ENCODE measurements around the gene ASTN2. TPM values are rescaled to one million over a fixed set of nuclear protein-coding genes. Genes with fewer than 3 reads are reported as not detected.

ASTN2 gene
- total and polyA plus RNA-seq, 9 of the 15 experiments (the other 6 are each of a cell fraction or from before 2014, with no cell fraction given) = 0.56 to 3.5 (median 1.9) TPM

DNA sequence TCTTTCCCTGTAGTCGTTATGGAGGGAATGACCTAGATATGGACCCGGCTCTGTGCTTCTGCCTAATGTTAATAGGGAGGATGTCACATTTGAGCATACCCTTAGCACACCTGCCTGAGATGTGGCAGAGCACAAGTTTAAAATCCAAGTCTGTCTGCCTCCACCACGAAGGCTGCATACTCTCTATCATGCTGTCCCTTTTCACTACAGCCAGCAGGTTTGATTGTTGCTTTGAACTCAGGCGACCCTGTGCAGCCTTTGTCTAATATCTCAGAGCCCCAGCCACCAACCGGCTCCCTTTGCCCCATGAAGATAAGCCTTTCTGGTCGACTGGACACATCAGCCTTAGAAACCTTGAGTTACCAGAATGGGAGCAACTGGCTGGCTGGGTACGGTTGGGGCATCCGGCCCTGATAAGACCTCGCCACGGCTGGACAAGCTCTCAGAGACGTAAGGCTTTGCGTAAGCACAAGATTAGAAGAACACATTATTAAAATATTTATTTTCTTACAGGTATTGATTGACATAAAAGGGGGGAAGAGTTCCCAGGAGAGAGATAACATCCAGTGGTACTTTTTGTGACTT, 949.8 kb downstream of the ASTN2 start (continued):
- no peak for TF ChIP-seq ZNF507 (tag; conservative IDR thresholded peaks at IDR 0.05)
- peak; percentile 90; the same call in 1 of the 2 replicates for TF ChIP-seq MBD2 (IDR thresholded peaks at IDR 0.05; ENCODE audit: borderline replicate concordance, low read depth)
- peak; percentile 82 for TF ChIP-seq FOSL1 (tag; conservative IDR thresholded peaks at IDR 0.05)
- TF ChIP-seq XRCC4 (IDR thresholded peaks at IDR 0.05; ENCODE audit: extremely low read depth, insufficient read depth, insufficient read length) = no peak
- TF ChIP-seq ZNF592 (IDR thresholded peaks at IDR 0.05) = peak; percentile 94
- TF ChIP-seq, protein P1, sequence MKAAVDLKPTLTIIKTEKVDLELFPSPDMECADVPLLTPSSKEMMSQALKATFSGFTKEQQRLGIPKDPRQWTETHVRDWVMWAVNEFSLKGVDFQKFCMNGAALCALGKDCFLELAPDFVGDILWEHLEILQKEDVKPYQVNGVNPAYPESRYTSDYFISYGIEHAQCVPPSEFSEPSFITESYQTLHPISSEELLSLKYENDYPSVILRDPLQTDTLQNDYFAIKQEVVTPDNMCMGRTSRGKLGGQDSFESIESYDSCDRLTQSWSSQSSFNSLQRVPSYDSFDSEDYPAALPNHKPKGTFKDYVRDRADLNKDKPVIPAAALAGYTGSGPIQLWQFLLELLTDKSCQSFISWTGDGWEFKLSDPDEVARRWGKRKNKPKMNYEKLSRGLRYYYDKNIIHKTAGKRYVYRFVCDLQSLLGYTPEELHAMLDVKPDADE (conservative IDR thresholded peaks at IDR 0.05; ENCODE audit: control insufficient read depth, low read depth, low read length) = peak; percentile 95
- peak; percentile 93 for TF ChIP-seq ZNF584 (CRISPR knock-in tag; IDR thresholded peaks at IDR 0.05; ENCODE audit: low read depth)
- peak; percentile 63; the same call in 1 of the 2 replicates for TF ChIP-seq ESRRA (IDR thresholded peaks at IDR 0.05; ENCODE audit: borderline replicate concordance, low read depth)
- TF ChIP-seq BCOR (IDR thresholded peaks at IDR 0.05) = peak; percentile 79
- TF ChIP-seq NCOA6 (IDR thresholded peaks at IDR 0.05) = peak; percentile 64; the same call in 1 of the 2 replicates
- TF ChIP-seq MYC (IDR thresholded peaks at IDR 0.05; ENCODE audit: low read depth, low read length) = peak; percentile 83
- no peak for TF ChIP-seq MYC (CRISPR knock-in tag; IDR thresholded peaks at IDR 0.05; ENCODE audit: borderline replicate concordance, low read depth)
- no peak for TF ChIP-seq POLR3A (IDR thresholded peaks at IDR 0.05; ENCODE audit: borderline replicate concordance, extremely low read depth, insufficient read depth, insufficient read length)
- TF ChIP-seq NR2C1 (IDR thresholded peaks at IDR 0.05) = peak; percentile 56; the same call in 1 of the 2 replicates
- TF ChIP-seq NR2C1 (tag; IDR thresholded peaks at IDR 0.05) = peak; percentile 80
- TF ChIP-seq TEAD4 (IDR thresholded peaks at IDR 0.05; ENCODE audit: low read length) = peak; percentile 99
- no peak for TF ChIP-seq TEAD4 (CRISPR knock-in tag; IDR thresholded peaks at IDR 0.05; ENCODE audit: borderline replicate concordance)
- peak; percentile 75; the same call in 1 of the 2 replicates for TF ChIP-seq ZNF274 (IDR thresholded peaks at IDR 0.05; ENCODE audit: borderline replicate concordance, low read depth, low read length)
- 0 out of 2 replicates have a peak, but pooled peaks have one; percentile 25 for TF ChIP-seq HCFC1 (IDR thresholded peaks at IDR 0.05; ENCODE audit: low read depth, low read length)
- peak; percentile 95 for TF ChIP-seq CHAMP1 (IDR thresholded peaks at IDR 0.05)
- no peak for TF ChIP-seq HSF4 (CRISPR knock-in tag; IDR thresholded peaks at IDR 0.05; ENCODE audit: borderline replicate concordance)
- TF ChIP-seq ZEB2 (IDR thresholded peaks at IDR 0.05) = peak; percentile 35; the same call in 1 of the 2 replicates
- TF ChIP-seq EHMT2 (IDR thresholded peaks at IDR 0.05) = peak; percentile 84

Measured in K562 (cell line).